Measurements from ENCODE around the gene ADRB2. TPM values are rescaled to one million over a fixed set of nuclear protein-coding genes. Genes with fewer than 3 reads are reported as not detected.
A peak's percentile ranks its signal among the peaks of the same experiment; 100 is the strongest.

The ADRB2 gene
- total RNA-seq (1 to 10 TPM; 3.5 to 7.8 (median 4.5) TPM), polyA plus RNA-seq (1 to 10 TPM; 1.8 to 2.3 TPM)
- long read RNA-seq, donor 1, transcript ADRB2-201 (1 exons, 3,443 nt): major isoform, 6 of 20 reads
- long read RNA-seq, donor 1, partial matches to known transcripts: 0 of 20 reads
- long read RNA-seq, donor 1, other reads (novel, unspliced or antisense): 14 of 20 reads
- long read RNA-seq, donor 2, transcript ADRB2-201 (1 exons, 3,443 nt): major isoform, 7 of 15 reads
- long read RNA-seq, donor 2, partial matches to known transcripts: 2 of 15 reads
- long read RNA-seq, donor 2, other reads (novel, unspliced or antisense): 6 of 15 reads
- long read RNA-seq, donor 3, transcript ADRB2-201 (1 exons, 3,443 nt): major isoform, 15 of 24 reads
- long read RNA-seq, donor 3, partial matches to known transcripts: 1 of 24 reads
- long read RNA-seq, donor 3, other reads (novel, unspliced or antisense): 8 of 24 reads

- Histone ChIP-seq H3K9me3 (no peaks in the 10 kb centered on the region), H3K27ac (peak within 1 kb of the TSS; percentile 77 to 97 (median 94)), H3K27me3 (no peaks in the 10 kb centered on the region), H3K36me3 (no peaks in the 10 kb centered on the region), H3K4me1 (peaks cover 0 to 82% (median 31%) of the 10 kb centered on the region in 9 donors), H3K4me3 (peak within 1 kb of the TSS; percentile 47 to 76 (median 68))
- 0% methylated on average over 40 to 42 of the region's 42 CpGs for WGBS, 2 donors
- intact Hi-C loops (cut with DNase I): loop anchor here in 8 of 10 donors (5.0 to 10.0 kb wide), 13 partner anchors 36 to 289 kb away; no protein-coding TSS in a partner anchor
- ATAC-seq (peak; percentile 94 to 99 (median 97)), DNase-seq (peak; percentile 94 to 96)
- peak in 2 of 9 donors; percentile 4 to 17 for TF ChIP-seq CTCF (IDR thresholded peaks at IDR 0.05)
Observed at GRCh38 chr5:148826053-148826738, at the start of gene ADRB2. ADRB2 (plus strand) TSS chr5:148826611; CDS start chr5:148826832, 221 bp downstream.

- H3K27me3 ChIP-seq: no peaks in the 10 kb centered on the region
- intact Hi-C loops (cut with DNase I): no loop called here
- no peak for DNase-seq
- WGBS, 2 donors: 73 to 93% methylated on average over 1 of the region's 1 CpG
- H3K9me3 ChIP-seq: no peaks in the 10 kb centered on the region
- ATAC-seq: peak in 1 of 8 donors; percentile 48
- no peak overlapping the region for H3K4me3 ChIP-seq
- H3K36me3 ChIP-seq: no peaks in the 10 kb centered on the region
- no peak overlapping the region for H3K27ac ChIP-seq
- no peak for TF ChIP-seq CTCF (IDR thresholded peaks at IDR 0.05)
- no peaks in the 10 kb centered on the region for H3K4me1 ChIP-seq
Observed at GRCh38 chr5:148776780-148777179, 49.6 kb upstream of the ADRB2 start.

GRCh38 chr5:148778882-148779281 lies 47.5 kb upstream of the ADRB2 start:
- H3K4me3 ChIP-seq: no peak overlapping the region
- no peaks in the 10 kb centered on the region for H3K36me3 ChIP-seq
- intact Hi-C loops (cut with DNase I): no loop called here
- ATAC-seq: no peak
- H3K4me1 ChIP-seq: no peaks in the 10 kb centered on the region
- DNase-seq: no peak
- no peak overlapping the region for H3K27ac ChIP-seq
- no peak for TF ChIP-seq CTCF (IDR thresholded peaks at IDR 0.05)
- no peaks in the 10 kb centered on the region for H3K9me3 ChIP-seq
- no peaks in the 10 kb centered on the region for H3K27me3 ChIP-seq

GRCh38 chr5:148780711-148781110 lies 45.7 kb upstream of the ADRB2 start:
- Histone ChIP-seq H3K4me3 (no peak overlapping the region), H3K4me1 (no peaks in the 10 kb centered on the region), H3K9me3 (no peaks in the 10 kb centered on the region), H3K27me3 (no peaks in the 10 kb centered on the region), H3K27ac (no peak overlapping the region), H3K36me3 (no peaks in the 10 kb centered on the region)
- 90 to 91% methylated on average over 5 of the region's 5 CpGs for WGBS, 2 donors
- intact Hi-C loops (cut with DNase I): no loop called here
- no peak for TF ChIP-seq CTCF (IDR thresholded peaks at IDR 0.05)
- no peak for ATAC-seq
- DNase-seq: no peak
